ENCODE data around the gene HSBP1.

GRCh38 chr16:83853834-83854233 is 46.1 kb downstream of the HSBP1 start:
- TF ChIP-seq CTCF (conservative IDR thresholded peaks at IDR 0.05; ENCODE audit: low read depth, low read length) (no peak), EZH2 (IDR thresholded peaks at IDR 0.05; ENCODE audit: low read length, unreplicated experiment) (no peak), EZH2phosphoT487 (IDR thresholded peaks at IDR 0.05; ENCODE audit: borderline replicate concordance, low read length) (no peak)

Data from PC-3 (cell line).